Activated T-cell treated with anti-CD3 and anti-CD28 coated beads, Interleukin-2, amount 50 U/mL, for 1 hour (primary cell): ENCODE measurements around the gene EMC9.

Experiments used
- DNase-seq: peaks from one replicate; pipeline ENCODE4 v3.0.0-alpha.2; 2020

Gene EMC9

GRCh38 chr14:24102357-24103048, 38.9 kb downstream of the EMC9 start:
- no peak for DNase-seq

- DNase-seq = no peak
Observed at GRCh38 chr14:24100982-24101494, 40.4 kb downstream of the EMC9 start.

- no peak for DNase-seq
Observed at GRCh38 chr14:24100197-24100981, 41.0 kb downstream of the EMC9 start.

GRCh38 chr14:24098927-24099813, 42.2 kb downstream of the EMC9 start:
- DNase-seq = no peak

- no peak for DNase-seq
Observed at GRCh38 chr14:24098229-24098926, 43.0 kb downstream of the EMC9 start.

- DNase-seq = no peak
Observed at GRCh38 chr14:24096545-24097181, 44.7 kb downstream of the EMC9 start.

GRCh38 chr14:24095271-24096068, 45.9 kb downstream of the EMC9 start:
- DNase-seq = peak; percentile 27

GRCh38 chr14:24094841-24095270, 46.5 kb downstream of the EMC9 start:
- DNase-seq = peak; percentile 26

- DNase-seq = peak; percentile 78
Observed at GRCh38 chr14:24093901-24094840, 47.2 kb downstream of the EMC9 start, which contains the start of gene PCK2. Gene PCK2, plus strand, starts transcription at chr14:24094311. Its CDS starts 95 bp downstream, at chr14:24094406.

- DNase-seq = no peak
Observed at GRCh38 chr14:24093207-24093900, 48.0 kb downstream of the EMC9 start.

GRCh38 chr14:24092505-24093206, 48.7 kb downstream of the EMC9 start:
- no peak for DNase-seq

- DNase-seq = no peak
Observed at GRCh38 chr14:24092110-24092504, 49.3 kb downstream of the EMC9 start.

- DNase-seq = no peak
Observed at GRCh38 chr14:24089890-24090289, 51.5 kb downstream of the EMC9 start.
